ENCODE measurements around the gene MRPS21.

GRCh38 chr1:150280138-150280707, 13.4 kb upstream of the MRPS21 start:
- TF ChIP-seq POLR2AphosphoS5 (IDR thresholded peaks at IDR 0.05) = no peak
- TF ChIP-seq, protein P1, sequence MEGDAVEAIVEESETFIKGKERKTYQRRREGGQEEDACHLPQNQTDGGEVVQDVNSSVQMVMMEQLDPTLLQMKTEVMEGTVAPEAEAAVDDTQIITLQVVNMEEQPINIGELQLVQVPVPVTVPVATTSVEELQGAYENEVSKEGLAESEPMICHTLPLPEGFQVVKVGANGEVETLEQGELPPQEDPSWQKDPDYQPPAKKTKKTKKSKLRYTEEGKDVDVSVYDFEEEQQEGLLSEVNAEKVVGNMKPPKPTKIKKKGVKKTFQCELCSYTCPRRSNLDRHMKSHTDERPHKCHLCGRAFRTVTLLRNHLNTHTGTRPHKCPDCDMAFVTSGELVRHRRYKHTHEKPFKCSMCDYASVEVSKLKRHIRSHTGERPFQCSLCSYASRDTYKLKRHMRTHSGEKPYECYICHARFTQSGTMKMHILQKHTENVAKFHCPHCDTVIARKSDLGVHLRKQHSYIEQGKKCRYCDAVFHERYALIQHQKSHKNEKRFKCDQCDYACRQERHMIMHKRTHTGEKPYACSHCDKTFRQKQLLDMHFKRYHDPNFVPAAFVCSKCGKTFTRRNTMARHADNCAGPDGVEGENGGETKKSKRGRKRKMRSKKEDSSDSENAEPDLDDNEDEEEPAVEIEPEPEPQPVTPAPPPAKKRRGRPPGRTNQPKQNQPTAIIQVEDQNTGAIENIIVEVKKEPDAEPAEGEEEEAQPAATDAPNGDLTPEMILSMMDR (IDR thresholded peaks at IDR 0.05) = no peak

All from breast epithelium (tissue), 3 donors.